ENCODE data around the gene TSKU.
"Not testable (repeated sequence)": the region's sequence is repeated elsewhere in the genome, so short reads cannot be mapped to it uniquely, and the experiment has no call there.

TSKU gene

GRCh38 chr11:76790251-76790650, 7.1 kb downstream of the TSKU start:
- WGBS, 2 donors (ENCODE audit: extremely low coverage in 2 of 2, insufficient read length in 2 of 2, insufficient replicate concordance in 1 of 2): no CpG with 5 or more reads among the region's 5 CpGs
- Histone ChIP-seq H2BK120ac (ENCODE audit: low read depth, low read length) (no peak overlapping the region), H2BK15ac (ENCODE audit: low read length) (no peak overlapping the region), H2BK5ac (ENCODE audit: low read length) (no peak overlapping the region), H3K4me1 (ENCODE audit: control insufficient read depth in 2 of 2, insufficient read depth in 1 of 2, low read depth in 1 of 2, low read length in 2 of 2) (peaks cover 8 to 36% of the 10 kb centered on the region in 2 donors), H3K36me3 (replicated peaks in 1 of 2; ENCODE audit: control insufficient read depth in 2 of 2, insufficient read depth in 2 of 2, low read length in 2 of 2) (peaks cover 0 to 45% of the 10 kb centered on the region in 2 donors), H3K23ac (ENCODE audit: low read depth, low read length, poor library complexity) (no peak overlapping the region), H3K79me1 (ENCODE audit: low read depth, low read length) (peaks cover 13% of the 10 kb centered on the region), H3K27me3 (ENCODE audit: control insufficient read depth in 3 of 3, insufficient read depth in 3 of 3, low read depth in 1 of 3, low read length in 3 of 3) (no peaks in the 10 kb centered on the region), H3K14ac (ENCODE audit: low read length) (no peak overlapping the region), H4K8ac (ENCODE audit: low read depth, low read length) (no peak overlapping the region), H3K4me2 (ENCODE audit: insufficient read depth, low read length, poor library complexity, severe bottlenecking) (no peak overlapping the region), H3K27ac (replicated peaks; ENCODE audit: low read length) (no peak overlapping the region), H3K9ac (ENCODE audit: low read depth, low read length, poor library complexity) (no peak overlapping the region), H3K18ac (ENCODE audit: low read length) (no peak overlapping the region), H4K91ac (ENCODE audit: low read depth, low read length, poor library complexity) (no peak overlapping the region), H2AFZ (ENCODE audit: low read length) (no peak overlapping the region), H3K4me3 (ENCODE audit: low read length in 2 of 2) (no peak overlapping the region), H2AK5ac (ENCODE audit: low read depth, low read length) (no peak overlapping the region), H3K4ac (ENCODE audit: low read length) (no peak overlapping the region), H2BK12ac (ENCODE audit: low read length) (no peak overlapping the region), H3K9me3 (replicated peaks in 1 of 2; ENCODE audit: control insufficient read depth in 2 of 2, insufficient read depth in 1 of 2, low read depth in 1 of 2, low read length in 2 of 2) (peaks cover 0 to 29% of the 10 kb centered on the region in 2 donors)
- no peak for DNase-seq (ENCODE audit: low spot score)

GRCh38 chr11:76791002-76791770, 8.0 kb downstream of the TSKU start:
- H3K14ac ChIP-seq (ENCODE audit: low read length); H2BK5ac ChIP-seq (ENCODE audit: low read length); H3K9ac ChIP-seq (ENCODE audit: low read depth, low read length, poor library complexity); H2BK120ac ChIP-seq (ENCODE audit: low read depth, low read length); H3K23ac ChIP-seq (ENCODE audit: low read depth, low read length, poor library complexity); H3K4ac ChIP-seq (ENCODE audit: low read length); DNase-seq (ENCODE audit: low spot score); H3K4me2 ChIP-seq (ENCODE audit: insufficient read depth, low read length, poor library complexity, severe bottlenecking); H3K27me3 ChIP-seq (ENCODE audit: control insufficient read depth in 3 of 3, insufficient read depth in 3 of 3, low read depth in 1 of 3, low read length in 3 of 3); H2BK15ac ChIP-seq (ENCODE audit: low read length); H2BK12ac ChIP-seq (ENCODE audit: low read length); H2AK5ac ChIP-seq (ENCODE audit: low read depth, low read length); H3K18ac ChIP-seq (ENCODE audit: low read length); H4K8ac ChIP-seq (ENCODE audit: low read depth, low read length); H3K27ac ChIP-seq (replicated peaks; ENCODE audit: low read length); H4K91ac ChIP-seq (ENCODE audit: low read depth, low read length, poor library complexity); H3K4me3 ChIP-seq (ENCODE audit: low read length in 2 of 2); H2AFZ ChIP-seq (ENCODE audit: low read length): not testable (repeated sequence)
- H3K36me3 ChIP-seq (replicated peaks in 1 of 2; ENCODE audit: control insufficient read depth in 2 of 2, insufficient read depth in 2 of 2, low read length in 2 of 2): peaks cover 6 to 54% of the 10 kb centered on the region in 2 donors
- peaks cover 0 to 29% of the 10 kb centered on the region in 2 donors for H3K9me3 ChIP-seq (replicated peaks in 1 of 2; ENCODE audit: control insufficient read depth in 2 of 2, insufficient read depth in 1 of 2, low read depth in 1 of 2, low read length in 2 of 2)
- peaks cover 16% of the 10 kb centered on the region for H3K79me1 ChIP-seq (ENCODE audit: low read depth, low read length)
- no CpG with 5 or more reads among the region's 4 CpGs for WGBS, 2 donors (ENCODE audit: extremely low coverage in 2 of 2, insufficient read length in 2 of 2, insufficient replicate concordance in 1 of 2)
- H3K4me1 ChIP-seq (ENCODE audit: control insufficient read depth in 2 of 2, insufficient read depth in 1 of 2, low read depth in 1 of 2, low read length in 2 of 2): peaks cover 4 to 33% of the 10 kb centered on the region in 2 donors

- no CpG with 5 or more reads among the region's 6 CpGs for WGBS, 2 donors (ENCODE audit: extremely low coverage in 2 of 2, insufficient read length in 2 of 2, insufficient replicate concordance in 1 of 2)
These were observed 8.7 kb downstream of the TSKU start for GRCh38 chr11:76791861-76792260.

GRCh38 chr11:76792505-76793264, 9.5 kb downstream of the TSKU start:
- H3K23ac ChIP-seq (ENCODE audit: low read depth, low read length, poor library complexity): peak overlapping the region; percentile 39
- H4K8ac ChIP-seq (ENCODE audit: low read depth, low read length): no peak overlapping the region
- H2AK5ac ChIP-seq (ENCODE audit: low read depth, low read length): peak overlapping the region; percentile 40
- H2BK15ac ChIP-seq (ENCODE audit: low read length): no peak overlapping the region
- no peak overlapping the region for H4K91ac ChIP-seq (ENCODE audit: low read depth, low read length, poor library complexity)
- peak overlapping the region in 1 of 2 donors; percentile 8 for H3K4me3 ChIP-seq (ENCODE audit: low read length in 2 of 2)
- DNase-seq (ENCODE audit: low spot score): no peak
- no peaks in the 10 kb centered on the region for H3K27me3 ChIP-seq (ENCODE audit: control insufficient read depth in 3 of 3, insufficient read depth in 3 of 3, low read depth in 1 of 3, low read length in 3 of 3)
- H3K4ac ChIP-seq (ENCODE audit: low read length): no peak overlapping the region
- peak overlapping the region; percentile 68 for H3K27ac ChIP-seq (replicated peaks; ENCODE audit: low read length)
- peaks cover 16% of the 10 kb centered on the region for H3K79me1 ChIP-seq (ENCODE audit: low read depth, low read length)
- H3K4me1 ChIP-seq (ENCODE audit: control insufficient read depth in 2 of 2, insufficient read depth in 1 of 2, low read depth in 1 of 2, low read length in 2 of 2): peaks cover 4 to 31% of the 10 kb centered on the region in 2 donors
- peaks cover 8 to 57% of the 10 kb centered on the region in 2 donors for H3K36me3 ChIP-seq (replicated peaks in 1 of 2; ENCODE audit: control insufficient read depth in 2 of 2, insufficient read depth in 2 of 2, low read length in 2 of 2)
- peak overlapping the region; percentile 41 for H3K18ac ChIP-seq (ENCODE audit: low read length)
- peaks cover 0 to 29% of the 10 kb centered on the region in 2 donors for H3K9me3 ChIP-seq (replicated peaks in 1 of 2; ENCODE audit: control insufficient read depth in 2 of 2, insufficient read depth in 1 of 2, low read depth in 1 of 2, low read length in 2 of 2)
- no peak overlapping the region for H2BK12ac ChIP-seq (ENCODE audit: low read length)
- no peak overlapping the region for H2BK5ac ChIP-seq (ENCODE audit: low read length)
- no peak overlapping the region for H3K14ac ChIP-seq (ENCODE audit: low read length)
- no CpG with 5 or more reads among the region's 13 CpGs for WGBS, 2 donors (ENCODE audit: extremely low coverage in 2 of 2, insufficient read length in 2 of 2, insufficient replicate concordance in 1 of 2)
- H2BK120ac ChIP-seq (ENCODE audit: low read depth, low read length): no peak overlapping the region
- H3K9ac ChIP-seq (ENCODE audit: low read depth, low read length, poor library complexity): no peak overlapping the region
- H2AFZ ChIP-seq (ENCODE audit: low read length): no peak overlapping the region
- H3K4me2 ChIP-seq (ENCODE audit: insufficient read depth, low read length, poor library complexity, severe bottlenecking): no peak overlapping the region

More at GRCh38 chr11:76791861-76792260, 8.7 kb downstream of the TSKU start:
- Histone ChIP-seq H3K79me1 (ENCODE audit: low read depth, low read length) (peaks cover 16% of the 10 kb centered on the region), H3K9me3 (replicated peaks in 1 of 2; ENCODE audit: control insufficient read depth in 2 of 2, insufficient read depth in 1 of 2, low read depth in 1 of 2, low read length in 2 of 2) (peaks cover 0 to 29% of the 10 kb centered on the region in 2 donors), H3K23ac (ENCODE audit: low read depth, low read length, poor library complexity) (no peak overlapping the region), H2AK5ac (ENCODE audit: low read depth, low read length) (no peak overlapping the region), H2BK5ac (ENCODE audit: low read length) (no peak overlapping the region), H4K8ac (ENCODE audit: low read depth, low read length) (no peak overlapping the region), H4K91ac (ENCODE audit: low read depth, low read length, poor library complexity) (no peak overlapping the region), H3K27ac (replicated peaks; ENCODE audit: low read length) (no peak overlapping the region), H3K27me3 (ENCODE audit: control insufficient read depth in 3 of 3, insufficient read depth in 3 of 3, low read depth in 1 of 3, low read length in 3 of 3) (no peaks in the 10 kb centered on the region), H3K9ac (ENCODE audit: low read depth, low read length, poor library complexity) (no peak overlapping the region), H3K4me2 (ENCODE audit: insufficient read depth, low read length, poor library complexity, severe bottlenecking) (no peak overlapping the region), H2AFZ (ENCODE audit: low read length) (no peak overlapping the region), H3K4me3 (ENCODE audit: low read length in 2 of 2) (no peak overlapping the region), H3K36me3 (replicated peaks in 1 of 2; ENCODE audit: control insufficient read depth in 2 of 2, insufficient read depth in 2 of 2, low read length in 2 of 2) (peaks cover 8 to 57% of the 10 kb centered on the region in 2 donors), H3K14ac (ENCODE audit: low read length) (no peak overlapping the region), H2BK12ac (ENCODE audit: low read length) (no peak overlapping the region), H3K4me1 (ENCODE audit: control insufficient read depth in 2 of 2, insufficient read depth in 1 of 2, low read depth in 1 of 2, low read length in 2 of 2) (peaks cover 4 to 31% of the 10 kb centered on the region in 2 donors), H3K18ac (ENCODE audit: low read length) (no peak overlapping the region), H3K4ac (ENCODE audit: low read length) (no peak overlapping the region), H2BK15ac (ENCODE audit: low read length) (no peak overlapping the region), H2BK120ac (ENCODE audit: low read depth, low read length) (no peak overlapping the region)
- DNase-seq (ENCODE audit: low spot score): no peak

Measured in neuronal stem cell (in vitro differentiated cells).